Nephron (organoid): ENCODE data around the gene BLOC1S2.
"Not testable (repeated sequence)": the region's sequence is repeated elsewhere in the genome, so short reads cannot be mapped to it uniquely, and the experiment has no call there.

Source experiments
- H3K27ac Mint-ChIP-seq, 3 experiments: 2 replicates each; pipeline ENCODE4 v1.8.0; 2020; ENCODE audit warnings: mixed read lengths in 3 of 3, mild to moderate bottlenecking in 2 of 3, moderate library complexity in 1 of 3
- H3K27me3 Mint-ChIP-seq: 2 replicates; pipeline ENCODE4 v1.8.0; 2021; ENCODE audit warnings: low read depth, mild to moderate bottlenecking, moderate library complexity, mixed read lengths
- H3K36me3 Mint-ChIP-seq: 2 replicates; pipeline ENCODE4 v1.8.0; 2020; ENCODE audit warnings: low read depth, mixed read lengths
- H3K4me1 Mint-ChIP-seq: 2 replicates; pipeline ENCODE4 v1.8.0; 2020; ENCODE audit warnings: mixed read lengths
- H3K4me3 Mint-ChIP-seq, 3 experiments: 2 replicates each; pipeline ENCODE4 v1.8.0; 2020; ENCODE audit warnings: mild to moderate bottlenecking in 3 of 3, mixed read lengths in 3 of 3, moderate library complexity in 2 of 3
- H3K9me3 Mint-ChIP-seq: 2 replicates; pipeline ENCODE4 v1.8.0; 2020; ENCODE audit warnings: mixed read lengths
- TF ChIP-seq, protein P1 (sequence below), 3 experiments: fragments of 200-600 bp; sonication (generic); IDR thresholded peaks; one replicate each; pipeline ENCODE4 v1.5.0; 2021; ENCODE audit warnings: antibody characterized with exemption in 3 of 3; ENCODE audit not compliant: unreplicated experiment in 3 of 3

The BLOC1S2 gene

DNA sequence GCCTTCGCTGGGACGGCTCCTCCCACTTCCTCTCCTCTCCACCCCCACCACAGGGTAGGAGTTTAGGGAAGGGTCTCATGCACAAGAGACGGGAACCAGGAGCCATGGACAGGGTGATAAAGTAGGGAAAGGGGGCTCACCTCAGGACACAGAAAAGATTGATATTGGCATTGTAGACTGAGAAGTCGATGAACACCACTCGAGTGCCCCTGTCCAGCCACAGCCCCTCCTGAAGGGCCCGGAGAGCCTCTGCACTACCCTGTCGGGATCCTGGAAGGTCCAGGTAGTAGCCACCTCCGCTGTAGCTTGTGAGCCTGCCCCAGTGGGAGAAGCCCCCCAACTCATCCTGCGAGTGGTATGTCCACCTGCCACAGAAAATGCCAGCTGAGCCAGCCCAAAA lies 10.8 kb upstream of the BLOC1S2 start:
- Mint-ChIP-seq H3K27me3 (peaks cover 67% of the 10 kb centered on the region), H3K27ac (no peak overlapping the region), H3K4me3 (no peak overlapping the region), H3K36me3 (no peaks in the 10 kb centered on the region), H3K4me1 (no peaks in the 10 kb centered on the region), H3K9me3 (no peaks in the 10 kb centered on the region)
- TF ChIP-seq, protein P1, sequence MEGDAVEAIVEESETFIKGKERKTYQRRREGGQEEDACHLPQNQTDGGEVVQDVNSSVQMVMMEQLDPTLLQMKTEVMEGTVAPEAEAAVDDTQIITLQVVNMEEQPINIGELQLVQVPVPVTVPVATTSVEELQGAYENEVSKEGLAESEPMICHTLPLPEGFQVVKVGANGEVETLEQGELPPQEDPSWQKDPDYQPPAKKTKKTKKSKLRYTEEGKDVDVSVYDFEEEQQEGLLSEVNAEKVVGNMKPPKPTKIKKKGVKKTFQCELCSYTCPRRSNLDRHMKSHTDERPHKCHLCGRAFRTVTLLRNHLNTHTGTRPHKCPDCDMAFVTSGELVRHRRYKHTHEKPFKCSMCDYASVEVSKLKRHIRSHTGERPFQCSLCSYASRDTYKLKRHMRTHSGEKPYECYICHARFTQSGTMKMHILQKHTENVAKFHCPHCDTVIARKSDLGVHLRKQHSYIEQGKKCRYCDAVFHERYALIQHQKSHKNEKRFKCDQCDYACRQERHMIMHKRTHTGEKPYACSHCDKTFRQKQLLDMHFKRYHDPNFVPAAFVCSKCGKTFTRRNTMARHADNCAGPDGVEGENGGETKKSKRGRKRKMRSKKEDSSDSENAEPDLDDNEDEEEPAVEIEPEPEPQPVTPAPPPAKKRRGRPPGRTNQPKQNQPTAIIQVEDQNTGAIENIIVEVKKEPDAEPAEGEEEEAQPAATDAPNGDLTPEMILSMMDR (IDR thresholded peaks at IDR 0.05; ENCODE audit: unreplicated experiment in 3 of 3), result no peak

DNA sequence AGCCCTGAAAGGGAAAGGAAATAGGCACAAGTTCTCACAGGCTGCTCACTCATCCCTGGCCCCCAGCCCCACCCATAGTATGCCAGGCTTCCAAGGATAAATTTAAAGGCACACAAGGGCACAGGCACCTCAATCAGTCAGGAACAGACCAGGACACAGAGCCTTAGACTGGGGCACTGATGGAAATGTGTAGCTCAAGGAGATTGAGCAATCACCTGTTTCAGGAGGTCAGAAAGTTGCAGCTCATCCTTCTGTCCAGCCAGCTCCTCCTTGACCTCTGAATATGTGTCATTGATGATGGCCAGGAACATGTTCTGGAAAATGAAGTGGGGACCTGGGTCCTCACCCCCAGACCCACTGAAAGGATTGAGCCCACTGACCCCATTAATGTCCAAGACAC lies 6.6 kb upstream of the BLOC1S2 start:
- Mint-ChIP-seq H3K4me1 (no peaks in the 10 kb centered on the region), H3K36me3 (no peaks in the 10 kb centered on the region), H3K4me3 (no peak overlapping the region), H3K9me3 (no peaks in the 10 kb centered on the region), H3K27ac (no peak overlapping the region), H3K27me3 (peaks cover 59% of the 10 kb centered on the region)
- TF ChIP-seq, protein P1 (IDR thresholded peaks at IDR 0.05; ENCODE audit: unreplicated experiment in 3 of 3), result no peak

DNA sequence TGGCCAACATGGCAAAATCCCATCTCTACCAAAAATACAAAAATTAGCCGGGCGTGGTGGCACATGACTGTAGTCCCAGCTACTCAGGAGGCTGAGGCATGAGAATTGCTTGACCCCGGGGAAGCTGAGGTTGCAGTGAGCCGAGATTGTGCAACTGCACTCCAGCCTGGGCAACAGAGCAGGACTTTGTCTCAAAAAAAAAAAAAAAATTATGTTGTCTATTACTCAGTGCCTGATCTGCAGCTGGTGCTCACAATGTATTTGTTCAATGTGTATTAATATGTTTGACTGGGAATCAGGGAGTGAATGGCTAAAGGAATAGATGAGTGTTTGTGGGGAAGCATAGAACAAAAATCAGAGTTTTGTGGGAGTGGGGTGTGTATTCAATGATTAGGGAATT lies 5.8 kb upstream of the BLOC1S2 start:
- peaks cover 57% of the 10 kb centered on the region for H3K27me3 Mint-ChIP-seq
- H3K36me3 Mint-ChIP-seq, H3K9me3 Mint-ChIP-seq, H3K4me3 Mint-ChIP-seq, H3K27ac Mint-ChIP-seq, H3K4me1 Mint-ChIP-seq: not testable (repeated sequence)

DNA sequence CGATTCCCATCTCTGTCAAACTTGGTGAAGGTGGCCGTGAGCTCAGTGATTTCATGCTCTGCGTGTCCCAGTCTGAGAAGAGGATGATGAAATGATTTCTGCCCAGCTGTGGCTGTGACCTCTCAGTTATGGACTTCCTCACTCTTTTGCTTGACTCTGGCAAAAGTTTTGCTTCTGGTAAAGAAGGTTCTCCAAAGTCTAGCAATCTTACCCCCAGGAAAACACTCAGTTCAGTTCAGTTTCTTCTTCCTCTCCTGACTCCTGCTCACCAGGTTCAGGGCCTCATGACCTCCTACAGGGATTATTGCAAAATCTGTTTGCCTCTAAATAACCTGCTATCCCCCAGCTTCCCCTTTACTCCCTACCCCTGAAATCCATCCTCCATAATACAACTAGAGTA lies 4.9 kb upstream of the BLOC1S2 start:
- no peaks in the 10 kb centered on the region for H3K9me3 Mint-ChIP-seq
- peaks cover 7% of the 10 kb centered on the region for H3K4me1 Mint-ChIP-seq
- H3K27ac Mint-ChIP-seq, result no peak overlapping the region

DNA sequence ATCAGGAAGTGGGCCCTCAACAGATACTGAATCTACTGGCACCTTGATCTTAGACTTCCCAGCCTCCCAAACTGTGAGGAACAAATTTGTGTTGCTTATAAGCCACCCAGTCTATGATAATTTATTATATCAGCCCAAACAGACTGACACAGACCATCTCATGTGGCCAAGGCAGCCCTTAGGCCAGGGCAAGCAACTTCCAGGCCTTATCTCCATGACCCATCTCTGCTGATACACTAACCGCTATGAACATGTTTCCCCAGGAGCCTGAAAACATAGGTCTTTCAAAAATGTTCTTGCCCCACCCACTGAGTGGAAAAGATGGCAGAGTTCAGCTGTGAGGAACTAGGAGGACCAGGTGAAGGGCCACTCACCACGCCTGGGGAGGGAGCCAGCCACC lies 3.2 kb upstream of the BLOC1S2 start:
- H3K4me1 Mint-ChIP-seq, result peaks cover 21% of the 10 kb centered on the region
- TF ChIP-seq, protein P1 (IDR thresholded peaks at IDR 0.05; ENCODE audit: unreplicated experiment in 3 of 3), result no peak
- H3K27me3 Mint-ChIP-seq, result peaks cover 40% of the 10 kb centered on the region
- H3K27ac Mint-ChIP-seq, result no peak overlapping the region
- no peak overlapping the region for H3K4me3 Mint-ChIP-seq
- peaks cover 4% of the 10 kb centered on the region for H3K36me3 Mint-ChIP-seq
- H3K9me3 Mint-ChIP-seq, result no peaks in the 10 kb centered on the region

More for the DNA sequence above, 4.9 kb upstream of the BLOC1S2 start:
- H3K36me3 Mint-ChIP-seq, result no peaks in the 10 kb centered on the region
- no peak overlapping the region for H3K4me3 Mint-ChIP-seq
- H3K27me3 Mint-ChIP-seq, result peaks cover 49% of the 10 kb centered on the region
- TF ChIP-seq, protein P1 (IDR thresholded peaks at IDR 0.05; ENCODE audit: unreplicated experiment in 3 of 3), result no peak

DNA sequence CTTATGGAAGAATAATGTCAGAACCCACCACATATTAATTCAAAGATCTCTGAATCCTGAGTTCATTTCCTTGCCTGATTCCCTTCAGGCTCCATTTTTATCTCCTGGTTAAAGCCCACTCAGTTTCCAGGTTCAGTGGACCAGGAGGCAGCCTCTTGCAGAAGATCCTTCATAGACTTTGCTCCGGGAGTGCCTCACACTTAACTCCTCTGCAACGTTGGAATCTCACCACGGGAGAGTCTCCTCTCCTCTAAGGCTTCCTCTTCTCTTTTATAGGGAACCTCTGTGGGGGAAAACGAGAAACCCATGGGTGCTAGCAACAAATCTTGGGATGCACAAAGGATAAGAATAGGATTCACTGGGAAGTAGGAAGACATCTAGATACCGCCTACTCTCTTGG lies 1.7 kb upstream of the BLOC1S2 start:
- peaks cover 8% of the 10 kb centered on the region for H3K36me3 Mint-ChIP-seq
- peak overlapping the region; percentile 58 to 98 (median 76) for H3K4me3 Mint-ChIP-seq
- no peaks in the 10 kb centered on the region for H3K9me3 Mint-ChIP-seq
- peaks cover 27% of the 10 kb centered on the region for H3K27me3 Mint-ChIP-seq
- H3K27ac Mint-ChIP-seq, result peak overlapping the region in 2 of 3 experiments; percentile 12 to 16
- peaks cover 23% of the 10 kb centered on the region for H3K4me1 Mint-ChIP-seq
- TF ChIP-seq, protein P1 (IDR thresholded peaks at IDR 0.05; ENCODE audit: unreplicated experiment in 3 of 3), result no peak
